GM20000 (cell line): ENCODE measurements around the gene MANSC1.
"Not testable (repeated sequence)": the region's sequence is repeated elsewhere in the genome, so short reads cannot be mapped to it uniquely, and the experiment has no call there.

Source experiments
- DNase-seq: peaks from one replicate; pipeline ENCODE4 v3.0.0; 2012; ENCODE audit warnings: low spot score
- TF ChIP-seq, protein P1 (sequence below): IDR thresholded peaks from 2 replicates; pipeline ENCODE4 v1.5.1; 2012; ENCODE audit warnings: mild to moderate bottlenecking, control low read depth; ENCODE audit errors: extremely low read depth, missing control alignments

MANSC1 gene

DNA sequence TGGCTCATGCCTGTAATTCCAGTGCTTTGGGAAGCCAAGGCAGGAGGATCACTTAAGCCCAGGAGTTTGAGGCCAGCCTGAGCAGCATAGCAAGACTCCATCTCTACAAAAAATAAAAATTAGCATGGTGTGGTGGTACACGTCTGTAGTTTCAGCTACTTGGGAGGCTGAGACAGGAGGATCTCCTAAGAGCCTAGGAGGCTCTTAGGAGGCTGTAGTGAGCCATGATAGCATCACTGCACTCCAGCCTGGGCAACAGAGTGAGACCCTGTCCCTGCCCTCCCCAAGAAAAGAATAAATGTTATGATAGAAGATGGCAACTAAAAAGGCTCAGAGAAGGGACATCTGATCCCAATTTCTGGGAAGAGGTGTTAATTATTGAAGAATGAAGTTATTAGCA lies 3.2 kb upstream of the MANSC1 start:
- TF ChIP-seq, protein P1, sequence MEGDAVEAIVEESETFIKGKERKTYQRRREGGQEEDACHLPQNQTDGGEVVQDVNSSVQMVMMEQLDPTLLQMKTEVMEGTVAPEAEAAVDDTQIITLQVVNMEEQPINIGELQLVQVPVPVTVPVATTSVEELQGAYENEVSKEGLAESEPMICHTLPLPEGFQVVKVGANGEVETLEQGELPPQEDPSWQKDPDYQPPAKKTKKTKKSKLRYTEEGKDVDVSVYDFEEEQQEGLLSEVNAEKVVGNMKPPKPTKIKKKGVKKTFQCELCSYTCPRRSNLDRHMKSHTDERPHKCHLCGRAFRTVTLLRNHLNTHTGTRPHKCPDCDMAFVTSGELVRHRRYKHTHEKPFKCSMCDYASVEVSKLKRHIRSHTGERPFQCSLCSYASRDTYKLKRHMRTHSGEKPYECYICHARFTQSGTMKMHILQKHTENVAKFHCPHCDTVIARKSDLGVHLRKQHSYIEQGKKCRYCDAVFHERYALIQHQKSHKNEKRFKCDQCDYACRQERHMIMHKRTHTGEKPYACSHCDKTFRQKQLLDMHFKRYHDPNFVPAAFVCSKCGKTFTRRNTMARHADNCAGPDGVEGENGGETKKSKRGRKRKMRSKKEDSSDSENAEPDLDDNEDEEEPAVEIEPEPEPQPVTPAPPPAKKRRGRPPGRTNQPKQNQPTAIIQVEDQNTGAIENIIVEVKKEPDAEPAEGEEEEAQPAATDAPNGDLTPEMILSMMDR = no peak
- no peak for DNase-seq

DNA sequence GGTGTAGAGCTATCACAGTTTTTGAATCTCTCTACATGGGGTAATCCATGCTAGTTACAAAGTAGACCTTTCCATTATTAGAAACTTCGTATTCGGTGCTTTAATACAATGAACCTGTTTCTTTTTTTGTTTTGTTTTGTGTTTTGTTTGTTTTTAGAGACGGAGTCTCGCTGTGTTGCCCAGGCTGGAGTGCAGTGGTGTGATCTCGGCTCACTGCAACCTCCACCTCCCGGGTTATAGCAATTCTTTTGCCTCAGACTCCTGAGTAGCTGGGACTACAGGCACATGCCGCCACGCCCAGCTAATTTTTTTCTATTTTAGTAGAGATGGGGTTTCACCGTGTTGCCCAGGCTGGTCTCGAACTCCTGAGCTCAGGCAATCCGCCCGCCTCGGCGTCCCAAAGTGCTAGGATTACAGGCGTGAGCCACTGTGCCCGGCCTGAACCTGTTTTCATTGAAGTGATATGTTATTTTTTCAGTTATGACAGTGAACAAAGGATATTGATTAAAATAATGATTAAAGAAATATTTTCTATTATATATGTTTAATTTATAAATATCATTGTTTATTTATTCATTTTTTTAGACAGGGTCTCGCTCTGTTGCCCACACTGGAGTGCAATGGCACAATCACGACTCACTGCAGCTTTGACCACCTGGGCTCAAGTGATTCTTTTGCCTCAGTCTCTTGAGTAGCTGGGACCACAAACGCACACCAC lies 1.6 kb upstream of the MANSC1 start:
- DNase-seq = not testable (repeated sequence)

DNA sequence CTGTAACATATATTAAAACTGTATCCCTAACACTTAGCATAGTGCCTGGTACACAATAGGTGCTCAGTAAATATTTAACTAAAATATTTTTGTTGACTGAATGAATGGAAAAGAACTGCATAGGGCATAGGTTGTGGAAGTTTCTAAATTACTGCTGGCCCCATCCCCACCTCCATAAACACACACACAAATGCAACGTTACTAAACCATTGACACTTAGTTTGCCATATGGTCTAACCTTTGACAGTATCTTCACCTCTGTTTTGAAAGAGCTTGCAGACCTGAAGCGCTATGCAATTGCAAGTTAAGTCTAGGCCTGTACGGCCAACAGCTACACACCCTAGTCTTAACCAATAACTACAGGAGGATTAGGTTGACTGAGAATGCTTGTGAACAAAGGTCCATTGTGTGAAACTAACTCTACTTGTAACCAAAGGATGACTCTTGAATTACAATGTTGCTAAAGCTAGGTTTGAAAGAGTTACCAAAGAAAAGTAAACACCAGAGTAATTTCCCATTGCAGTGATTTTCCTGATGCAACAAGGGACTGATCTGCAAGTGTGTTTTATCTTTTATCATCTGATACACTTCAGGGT lies 924 bp upstream of the MANSC1 start:
- TF ChIP-seq, protein P1 = no peak
- no peak for DNase-seq

DNA sequence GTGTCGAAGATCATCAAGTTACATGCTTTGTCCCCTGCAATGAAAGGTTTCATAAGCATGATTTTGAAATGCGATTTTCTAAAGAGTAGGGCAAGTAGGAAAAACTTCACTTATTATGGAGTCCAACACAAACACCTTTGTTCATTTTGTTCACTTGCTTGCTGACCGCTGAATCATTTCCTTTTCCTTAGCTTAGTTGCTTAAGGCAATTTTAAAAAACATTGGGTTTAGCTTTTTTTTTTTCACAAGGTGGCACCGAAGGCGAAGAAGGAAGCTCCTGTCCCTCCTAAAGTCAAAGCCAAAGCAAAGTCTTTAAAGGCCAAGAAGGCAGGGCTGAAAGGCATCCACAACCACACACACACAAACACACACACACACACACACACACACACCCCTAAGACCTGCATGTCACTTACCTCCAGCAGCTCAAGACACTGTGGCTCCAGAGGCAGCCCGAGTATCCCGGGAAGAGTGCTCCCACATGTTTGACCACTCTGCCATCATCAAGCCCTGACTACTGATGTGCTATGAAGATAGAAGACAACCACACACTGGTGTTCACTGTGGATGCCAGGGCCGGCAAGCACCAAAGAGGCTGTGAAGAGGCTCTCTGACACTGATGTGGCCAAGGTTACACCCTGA lies 11.4 kb downstream of the MANSC1 start:
- TF ChIP-seq, protein P1 = no peak
- DNase-seq = no peak

DNA sequence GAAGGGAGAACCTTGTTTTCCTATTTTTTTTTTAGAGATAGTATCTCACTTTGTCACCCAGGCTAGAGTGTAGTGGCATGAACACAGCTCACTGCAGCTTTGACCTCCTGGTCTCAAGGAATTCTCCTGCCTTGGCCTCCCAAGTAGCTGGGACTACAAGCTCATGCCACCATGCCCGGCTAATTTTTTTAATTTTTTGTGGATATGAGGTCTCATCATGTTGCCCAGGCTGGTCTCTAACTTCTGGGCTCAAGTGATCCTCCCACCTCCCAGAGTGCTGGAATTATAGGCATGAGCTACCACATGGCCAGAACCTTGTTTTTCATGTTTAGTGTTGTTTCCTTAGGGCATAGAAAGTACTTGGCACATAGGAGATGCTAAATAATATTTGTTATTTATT lies 13.5 kb downstream of the MANSC1 start:
- TF ChIP-seq, protein P1 = no peak

DNA sequence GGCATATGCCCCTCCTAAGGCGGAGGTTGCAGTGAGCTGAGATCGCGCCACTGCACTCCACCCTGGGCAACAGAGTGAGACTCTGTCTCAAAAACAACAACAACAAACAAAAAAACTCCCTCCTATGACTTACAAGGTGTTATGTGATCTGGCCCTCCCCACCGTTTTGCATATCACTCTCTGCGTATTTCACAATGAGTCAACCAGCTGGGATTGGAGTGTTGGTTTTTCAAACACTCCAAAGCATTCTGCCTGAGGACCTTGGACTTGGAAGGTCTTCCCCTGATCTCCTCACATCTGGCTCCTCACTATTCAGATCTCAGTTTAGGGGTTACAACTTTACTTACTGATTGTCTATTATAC lies 14.0 kb downstream of the MANSC1 start:
- DNase-seq = peak; percentile 52
- TF ChIP-seq, protein P1 = no peak

More for the DNA sequence above, 13.5 kb downstream of the MANSC1 start:
- DNase-seq = no peak

DNA sequence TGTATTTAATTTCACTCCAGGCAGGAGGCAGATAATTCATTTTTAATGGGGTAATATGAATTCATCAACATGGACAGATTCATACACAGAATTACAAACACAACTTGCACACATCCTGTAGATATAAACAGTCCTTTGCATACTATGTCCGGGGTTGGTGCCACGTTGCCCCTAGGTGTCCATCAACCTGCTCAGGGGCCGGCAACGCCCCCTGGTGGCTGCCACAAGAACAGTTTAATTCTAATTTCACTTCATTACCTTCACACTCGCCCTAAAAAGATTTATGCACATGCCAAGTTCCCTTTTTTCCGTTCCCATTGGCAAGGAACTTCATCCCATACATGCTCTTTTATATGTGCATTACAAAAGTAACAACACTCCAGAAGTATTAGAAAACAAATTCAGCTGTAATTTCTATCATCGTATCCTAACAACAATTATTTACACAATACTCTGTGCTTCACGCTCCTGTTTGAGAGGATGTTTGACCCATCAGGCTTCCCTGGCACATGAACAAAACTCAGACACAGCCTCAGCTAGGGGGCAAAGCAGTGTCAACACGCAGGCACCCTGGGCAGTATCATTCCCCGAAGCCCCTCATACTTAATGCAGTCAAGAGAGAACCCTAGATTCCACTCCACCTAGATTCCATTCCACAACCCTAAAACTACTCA lies 15.5 kb downstream of the MANSC1 start:
- DNase-seq = peak; percentile 81
- TF ChIP-seq, protein P1 = peak; percentile 73
